ENCODE measurements around the gene CRYM. TPM values are rescaled to one million over a fixed set of nuclear protein-coding genes. Genes with fewer than 3 reads are reported as not detected.

Gene CRYM
- total and polyA plus RNA-seq, 7 donors, result 1.6 to 24.7 (median 6.1) TPM

DNA sequence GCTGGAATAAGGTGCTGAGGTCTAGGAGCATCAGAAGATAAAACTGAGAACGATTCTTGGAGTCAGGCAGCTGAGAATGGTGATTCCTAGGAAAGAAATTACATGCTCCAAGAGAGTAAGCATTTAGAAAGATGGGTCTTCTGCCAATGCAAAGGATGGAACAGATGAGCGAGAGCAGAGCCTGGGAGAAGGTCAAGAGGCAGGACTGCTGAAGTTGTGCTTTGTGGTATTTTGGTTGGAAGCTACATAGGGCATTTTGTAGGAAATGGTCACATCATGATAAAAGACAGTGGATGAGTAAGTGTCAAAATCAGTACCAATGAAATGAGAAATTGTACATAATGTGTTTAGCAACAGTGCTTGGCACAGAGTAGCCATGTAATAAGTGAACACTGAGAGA, 1.4 kb upstream of the CRYM start:
- DNase-seq, result no peak
- WGBS, 2 donors, result 75 to 77% methylated on average over 2 of the region's 2 CpGs
- no peak overlapping the region for H3K4me3 ChIP-seq
- no peaks in the 10 kb centered on the region for H3K36me3 ChIP-seq
- H3K4me1 ChIP-seq, result peaks cover 0 to 18% (median 12%) of the 10 kb centered on the region in 4 donors
- H3K27me3 ChIP-seq, result peaks cover 0 to 25% (median 0%) of the 10 kb centered on the region in 3 donors
- TF ChIP-seq POLR2AphosphoS5 (IDR thresholded peaks at IDR 0.05) (no peak), POLR2A (IDR thresholded peaks at IDR 0.05) (no peak), EP300 (IDR thresholded peaks at IDR 0.05) (no peak)
- TF ChIP-seq, protein P1, sequence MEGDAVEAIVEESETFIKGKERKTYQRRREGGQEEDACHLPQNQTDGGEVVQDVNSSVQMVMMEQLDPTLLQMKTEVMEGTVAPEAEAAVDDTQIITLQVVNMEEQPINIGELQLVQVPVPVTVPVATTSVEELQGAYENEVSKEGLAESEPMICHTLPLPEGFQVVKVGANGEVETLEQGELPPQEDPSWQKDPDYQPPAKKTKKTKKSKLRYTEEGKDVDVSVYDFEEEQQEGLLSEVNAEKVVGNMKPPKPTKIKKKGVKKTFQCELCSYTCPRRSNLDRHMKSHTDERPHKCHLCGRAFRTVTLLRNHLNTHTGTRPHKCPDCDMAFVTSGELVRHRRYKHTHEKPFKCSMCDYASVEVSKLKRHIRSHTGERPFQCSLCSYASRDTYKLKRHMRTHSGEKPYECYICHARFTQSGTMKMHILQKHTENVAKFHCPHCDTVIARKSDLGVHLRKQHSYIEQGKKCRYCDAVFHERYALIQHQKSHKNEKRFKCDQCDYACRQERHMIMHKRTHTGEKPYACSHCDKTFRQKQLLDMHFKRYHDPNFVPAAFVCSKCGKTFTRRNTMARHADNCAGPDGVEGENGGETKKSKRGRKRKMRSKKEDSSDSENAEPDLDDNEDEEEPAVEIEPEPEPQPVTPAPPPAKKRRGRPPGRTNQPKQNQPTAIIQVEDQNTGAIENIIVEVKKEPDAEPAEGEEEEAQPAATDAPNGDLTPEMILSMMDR (IDR thresholded peaks at IDR 0.05), result no peak
- intact Hi-C loops (cut with DNase I), result loop anchor here (2.0 to 5.0 kb wide), 3 partner anchors 21 to 122 kb away; partner anchors contain the start of gene LDAF1
- no peaks in the 10 kb centered on the region for H3K9me3 ChIP-seq
- no peak overlapping the region for H3K27ac ChIP-seq

DNA sequence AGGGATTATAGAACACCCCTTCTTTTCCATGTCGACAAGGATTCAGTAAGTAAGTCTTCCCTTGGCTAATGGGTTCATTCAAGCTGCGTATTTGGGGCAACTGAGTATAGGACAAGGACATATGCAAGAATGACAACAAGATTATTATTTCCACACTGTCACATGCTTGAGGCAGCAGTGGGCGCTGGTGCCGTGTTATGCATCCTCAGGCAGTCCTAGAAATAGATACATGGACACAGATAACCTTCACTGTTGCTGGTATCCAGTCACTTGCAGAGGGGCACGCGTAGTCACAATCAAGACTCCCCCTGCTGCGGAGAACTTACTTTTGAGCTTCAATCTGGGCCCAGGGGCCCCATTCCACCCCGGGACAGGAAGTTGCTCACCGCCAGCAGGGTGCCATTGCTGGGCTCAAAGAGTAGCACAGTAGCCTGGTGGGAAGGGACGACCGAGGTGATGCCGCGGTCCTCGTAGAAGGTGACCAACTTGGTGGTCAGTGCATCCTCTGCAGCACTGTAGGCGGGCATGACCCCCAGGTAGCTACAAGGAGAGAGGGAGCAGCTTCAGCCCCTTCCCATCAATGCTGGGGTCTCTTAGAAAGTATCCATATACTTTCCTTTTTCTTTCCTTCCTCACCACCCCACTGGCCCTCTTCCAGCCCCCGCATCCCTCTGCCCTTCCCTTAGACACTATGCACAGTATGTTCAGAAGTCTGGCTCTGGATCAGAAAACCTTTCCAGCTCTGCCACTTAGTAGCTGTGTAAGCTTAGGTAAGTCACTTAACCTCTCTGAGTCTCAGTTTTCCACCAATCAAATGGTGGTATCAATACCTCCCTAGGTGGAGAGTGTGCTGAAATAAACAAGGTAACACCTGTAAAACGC, 804 bp downstream of the CRYM start:
- Histone ChIP-seq H3K9me3 (no peaks in the 10 kb centered on the region), H3K27me3 (peaks cover 0 to 25% (median 0%) of the 10 kb centered on the region in 3 donors), H3K27ac (no peak overlapping the region), H3K36me3 (no peaks in the 10 kb centered on the region), H3K4me3 (peak overlapping the region in 3 of 4 donors; percentile 38 to 53 (median 50)), H3K4me1 (peaks cover 0 to 11% (median 8%) of the 10 kb centered on the region in 4 donors)
- WGBS, 2 donors, result 79 to 80% methylated on average over 17 of the region's 17 CpGs
- TF ChIP-seq, protein P1 (IDR thresholded peaks at IDR 0.05), result no peak
- TF ChIP-seq POLR2AphosphoS5 (IDR thresholded peaks at IDR 0.05) (no peak), POLR2A (IDR thresholded peaks at IDR 0.05) (no peak), EP300 (IDR thresholded peaks at IDR 0.05) (no peak)
- intact Hi-C loops (cut with DNase I), result loop anchor here (5.0 kb wide), 2 partner anchors 90 to 120 kb away; partner anchors contain the start of gene LDAF1
- no peak for DNase-seq

DNA sequence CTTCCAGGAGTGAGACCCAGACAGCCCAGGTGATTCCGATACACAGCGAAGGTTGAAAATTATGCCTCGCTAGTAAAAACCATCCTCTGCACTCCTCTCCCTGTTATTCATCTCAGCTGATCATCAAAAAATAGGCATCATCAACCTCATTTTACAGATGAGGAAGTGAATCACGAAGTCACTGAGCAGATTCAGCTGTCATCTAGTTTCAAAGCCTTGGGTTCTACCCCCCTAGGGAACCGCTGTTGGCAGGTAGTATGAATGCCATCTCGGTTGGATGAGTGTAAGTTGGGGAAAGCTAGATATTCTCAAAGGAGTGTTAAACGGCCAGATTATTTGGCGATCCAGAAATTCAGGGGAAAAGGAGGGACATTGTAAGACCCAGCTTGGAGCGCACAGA, 2.0 kb downstream of the CRYM start:
- H3K4me3 ChIP-seq, result no peak overlapping the region
- H3K4me1 ChIP-seq, result peaks cover 0 to 11% (median 8%) of the 10 kb centered on the region in 4 donors
- no peak for DNase-seq
- TF ChIP-seq, protein P1 (IDR thresholded peaks at IDR 0.05), result no peak
- no peak for TF ChIP-seq EP300 (IDR thresholded peaks at IDR 0.05)
- no peak for TF ChIP-seq POLR2AphosphoS5 (IDR thresholded peaks at IDR 0.05)
- TF ChIP-seq POLR2A (IDR thresholded peaks at IDR 0.05), result no peak
- H3K27ac ChIP-seq, result no peak overlapping the region
- no peaks in the 10 kb centered on the region for H3K36me3 ChIP-seq
- WGBS, 2 donors, result 78 to 85% methylated on average over 9 of the region's 9 CpGs
- intact Hi-C loops (cut with DNase I), result loop anchor here (5.0 kb wide), 2 partner anchors 89 to 119 kb away; partner anchors contain the start of gene LDAF1
- peaks cover 0 to 25% (median 0%) of the 10 kb centered on the region in 3 donors for H3K27me3 ChIP-seq
- no peaks in the 10 kb centered on the region for H3K9me3 ChIP-seq

DNA sequence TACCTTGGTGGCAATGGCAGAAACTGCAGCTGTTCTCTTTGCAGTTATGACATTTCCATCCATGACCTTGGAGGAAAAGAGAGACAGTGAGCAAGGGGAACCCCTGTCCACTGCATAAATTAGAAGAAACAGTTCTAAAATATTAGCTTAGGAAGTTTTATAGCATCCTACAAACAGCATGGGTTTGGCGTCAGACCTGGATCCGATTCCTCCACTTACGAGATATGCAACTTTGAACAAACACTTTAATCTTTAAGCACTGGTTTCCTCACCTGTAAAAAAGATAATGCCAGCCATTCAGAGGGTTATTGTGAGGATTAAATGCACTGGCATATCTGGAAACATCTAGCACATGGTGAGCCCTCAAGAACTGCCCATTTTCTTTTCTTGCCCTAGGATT, 2.6 kb downstream of the CRYM start:
- H3K4me3 ChIP-seq, result no peak overlapping the region
- H3K36me3 ChIP-seq, result no peaks in the 10 kb centered on the region
- peaks cover 0 to 11% (median 8%) of the 10 kb centered on the region in 4 donors for H3K4me1 ChIP-seq
- DNase-seq, result no peak
- H3K27me3 ChIP-seq, result peaks cover 0 to 25% (median 0%) of the 10 kb centered on the region in 3 donors
- 51 to 80% methylated on average over 3 of the region's 3 CpGs for WGBS, 2 donors
- H3K27ac ChIP-seq, result no peak overlapping the region
- intact Hi-C loops (cut with DNase I), result loop anchor here (5.0 kb wide), 2 partner anchors 88 to 118 kb away; partner anchors contain the start of gene LDAF1
- H3K9me3 ChIP-seq, result no peaks in the 10 kb centered on the region
- no peak for TF ChIP-seq POLR2A (IDR thresholded peaks at IDR 0.05)
- no peak for TF ChIP-seq EP300 (IDR thresholded peaks at IDR 0.05)
- TF ChIP-seq POLR2AphosphoS5 (IDR thresholded peaks at IDR 0.05), result no peak
- TF ChIP-seq, protein P1 (IDR thresholded peaks at IDR 0.05), result no peak

Data from sigmoid colon (tissue), 7 donors.